Activated CD4-positive, CD25-positive, alpha-beta regulatory T cell treated with anti-CD3 and anti-CD28 coated beads, Interleukin-2, amount 50 U/mL, for 16 hours (primary cell): Measurements from ENCODE around the gene RNPS1.

ENCODE experiments used
- DNase-seq: peaks from one replicate; pipeline ENCODE4 v3.0.0-alpha.2; 2020; ENCODE audit warnings: low read depth, low spot score

Gene RNPS1, protein sequence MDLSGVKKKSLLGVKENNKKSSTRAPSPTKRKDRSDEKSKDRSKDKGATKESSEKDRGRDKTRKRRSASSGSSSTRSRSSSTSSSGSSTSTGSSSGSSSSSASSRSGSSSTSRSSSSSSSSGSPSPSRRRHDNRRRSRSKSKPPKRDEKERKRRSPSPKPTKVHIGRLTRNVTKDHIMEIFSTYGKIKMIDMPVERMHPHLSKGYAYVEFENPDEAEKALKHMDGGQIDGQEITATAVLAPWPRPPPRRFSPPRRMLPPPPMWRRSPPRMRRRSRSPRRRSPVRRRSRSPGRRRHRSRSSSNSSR

DNA sequence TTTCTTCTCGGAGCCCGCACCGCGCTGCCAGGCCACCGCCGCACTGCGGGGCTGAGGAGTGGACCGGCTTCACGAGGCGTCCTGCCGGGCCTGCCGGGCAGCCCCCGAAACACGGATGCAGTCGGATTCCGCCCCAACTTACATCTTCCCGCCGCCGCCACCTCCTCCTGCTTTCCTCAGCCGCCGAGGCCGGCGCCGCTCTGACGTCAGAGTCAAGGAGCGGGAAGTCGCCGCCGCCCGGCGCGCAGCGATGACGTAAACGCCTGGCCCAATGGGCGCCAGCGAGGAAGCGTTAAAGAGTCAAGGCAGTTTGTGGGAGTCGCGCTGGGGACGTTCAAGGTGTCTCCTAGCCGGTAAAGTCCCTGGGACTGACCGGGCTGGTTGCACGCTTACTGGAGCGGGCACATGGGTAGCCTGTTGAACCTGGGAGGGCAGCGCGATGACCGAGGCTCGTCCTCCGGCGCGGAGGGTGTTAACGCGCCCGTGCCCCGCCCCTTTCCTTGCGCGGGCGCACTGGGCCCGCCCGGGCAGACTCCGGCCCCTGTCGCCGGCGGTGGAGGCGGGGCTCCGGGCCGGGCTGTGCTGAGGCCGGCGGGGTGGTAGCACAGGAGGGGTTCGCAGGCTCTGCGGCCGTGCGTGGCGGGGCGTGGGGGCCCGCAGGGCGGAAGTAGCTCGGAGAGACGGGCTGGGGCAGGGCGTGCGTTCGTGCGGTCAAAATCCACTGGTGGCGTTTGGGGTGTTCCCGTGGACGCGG lies at the start of gene RNPS1:
TSS of gene RNPS1 (minus strand) at position 214 of the 754 bp plus-strand sequence. CDS start 3,483 bp downstream, outside the sequence.
- DNase-seq: peak; percentile 91

DNA sequence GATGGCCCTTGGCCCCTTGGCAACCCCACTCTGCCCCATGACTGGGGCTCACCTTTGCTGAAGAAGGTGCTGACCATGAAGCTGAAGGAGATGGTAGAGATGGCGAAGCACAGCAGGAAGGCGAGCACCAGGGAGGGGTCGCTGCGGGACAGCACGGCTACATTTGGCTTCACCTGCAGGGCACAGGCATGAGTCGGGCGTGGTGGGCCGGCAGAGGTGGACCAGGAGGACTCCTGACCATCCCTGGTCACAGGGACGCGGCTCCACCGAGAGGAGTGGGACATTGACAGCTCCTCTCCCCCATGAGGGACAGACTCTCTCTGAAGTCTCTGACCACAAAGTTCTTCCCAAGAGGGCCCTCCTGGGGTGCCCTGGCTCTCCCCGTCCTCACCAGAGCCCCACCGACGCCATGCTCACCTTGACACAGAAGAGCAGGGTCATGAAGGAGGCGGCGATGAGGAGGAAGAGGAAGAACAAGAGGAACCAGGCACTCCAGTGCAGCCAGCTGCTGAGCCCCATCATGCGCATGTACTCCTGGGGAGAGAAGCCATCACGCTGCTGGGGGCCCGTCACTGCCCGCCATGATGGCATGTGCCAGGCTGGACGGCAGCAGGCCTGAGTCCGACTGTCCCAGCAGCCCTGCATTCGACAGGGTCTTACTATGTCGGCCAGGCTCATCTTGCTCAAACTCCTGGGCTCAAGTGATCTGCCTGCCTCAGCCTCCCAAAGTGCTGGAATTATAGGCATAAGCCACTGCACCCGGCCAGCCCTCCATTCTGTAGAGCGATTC lies 49.5 kb upstream of the RNPS1 start:
- no peak for DNase-seq

DNA sequence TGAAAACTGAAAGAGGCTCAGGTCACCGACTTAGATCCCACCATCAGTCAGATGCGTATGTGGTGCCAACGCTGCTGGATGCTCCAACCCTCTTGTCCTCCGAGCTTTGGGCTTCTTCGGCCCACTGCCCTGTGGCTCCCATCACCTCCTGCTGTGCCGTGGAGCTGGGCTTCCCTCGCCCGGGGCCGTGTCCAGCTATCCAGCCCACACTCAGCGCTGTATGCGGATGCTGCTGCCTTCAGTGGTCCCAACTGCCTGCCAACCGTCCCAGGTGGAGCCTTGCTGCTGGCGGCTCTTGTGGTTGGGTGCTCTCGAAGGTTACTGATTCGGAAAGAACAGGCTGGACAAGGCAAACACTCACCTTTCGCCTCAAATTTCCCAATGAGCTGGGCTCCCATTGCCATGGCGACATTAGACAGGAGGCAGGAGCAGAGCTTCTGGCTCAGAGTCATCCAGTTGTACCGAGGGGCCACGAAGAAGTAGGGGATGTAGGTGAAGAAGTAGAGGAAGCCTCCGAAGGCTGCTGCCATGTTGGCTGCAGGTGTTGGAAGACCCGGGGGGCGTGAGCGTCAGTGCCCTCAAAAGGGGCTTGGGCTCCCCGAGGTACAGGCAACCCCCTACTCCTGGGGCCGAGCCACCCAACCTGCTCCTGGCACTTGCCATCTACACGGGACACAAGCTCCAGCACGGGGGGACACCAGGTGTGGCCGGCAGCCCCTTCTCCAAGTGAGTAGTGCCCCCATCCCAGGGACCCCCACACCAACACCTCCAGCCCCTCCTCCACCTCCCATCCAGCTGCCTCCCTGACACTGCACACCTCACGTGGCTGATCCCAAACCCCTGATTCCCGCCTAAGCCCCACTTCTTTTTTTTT lies 40.4 kb upstream of the RNPS1 start:
- DNase-seq: no peak

DNA sequence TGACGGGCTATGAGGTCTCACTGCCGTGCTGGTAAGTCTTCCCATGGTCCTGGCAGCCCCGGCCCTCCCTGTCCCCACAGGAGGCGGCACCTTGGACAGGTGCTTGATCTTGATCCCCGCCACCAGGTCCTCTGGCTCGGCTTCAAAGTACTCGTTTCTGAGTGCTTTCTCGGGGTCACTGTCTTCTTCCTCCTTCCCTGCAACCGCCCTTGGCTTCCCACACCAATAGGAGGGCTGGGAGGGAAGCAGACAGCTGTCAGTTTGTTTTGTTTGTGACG lies 31.9 kb upstream of the RNPS1 start:
- DNase-seq: no peak

DNA sequence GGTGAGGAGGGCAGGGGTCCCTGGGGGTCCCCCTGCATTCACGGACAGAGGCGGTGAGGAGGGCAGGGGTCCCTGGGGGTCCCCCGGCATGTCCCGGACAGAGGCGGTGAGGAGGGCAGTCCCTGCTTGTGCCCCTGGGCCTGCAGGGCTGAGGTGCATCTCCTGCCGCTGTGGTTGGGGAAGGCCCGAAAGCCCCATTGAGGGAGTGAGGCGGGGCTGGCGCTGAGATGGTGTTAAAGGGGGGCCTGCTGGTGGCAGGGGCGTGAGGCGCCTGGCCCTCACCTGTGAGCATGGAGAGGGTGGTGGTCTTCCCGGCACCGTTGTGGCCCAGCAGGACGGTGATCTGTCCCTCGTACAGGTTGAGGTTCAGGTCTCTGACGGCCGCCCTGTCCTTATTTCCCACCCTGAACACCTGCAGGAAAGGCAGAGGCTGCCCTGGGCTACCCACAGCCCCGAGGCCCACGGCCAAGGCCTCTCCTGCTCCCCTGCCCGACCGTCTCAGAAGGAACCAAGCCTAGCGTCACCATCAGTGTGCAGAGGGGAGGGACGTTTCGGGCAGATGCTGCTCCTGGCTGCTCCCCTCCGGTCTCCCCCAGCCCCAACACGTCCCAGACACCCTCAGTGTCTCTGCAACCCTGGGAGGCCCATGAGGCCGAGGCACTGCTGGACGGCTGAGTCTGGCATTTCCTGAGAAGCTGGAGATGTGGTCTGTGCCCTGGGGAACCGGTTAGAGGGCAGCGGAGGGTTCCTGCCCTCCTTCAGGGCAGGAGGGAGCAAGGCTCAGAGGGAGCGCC lies 31.4 kb upstream of the RNPS1 start:
- DNase-seq: no peak

DNA sequence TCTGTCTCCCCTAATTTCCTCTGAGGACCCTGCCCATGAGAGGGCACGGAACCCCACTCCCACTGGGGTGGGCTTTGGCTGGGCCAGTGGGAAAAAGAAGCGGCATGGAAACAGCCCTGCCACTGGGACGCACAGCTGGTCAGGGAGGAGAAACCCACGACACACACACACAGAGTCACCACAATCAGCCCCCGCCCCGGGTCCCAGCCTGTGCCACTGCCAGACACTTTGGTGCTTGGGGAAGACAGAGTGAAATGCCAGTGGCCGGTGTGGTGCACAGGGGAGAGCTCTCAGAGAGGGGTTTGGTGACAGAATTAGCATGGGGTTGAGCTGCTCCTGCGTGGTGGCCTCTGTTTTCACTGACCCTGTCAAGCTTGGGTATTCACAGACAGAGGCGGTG lies 30.7 kb upstream of the RNPS1 start:
- DNase-seq: no peak

DNA sequence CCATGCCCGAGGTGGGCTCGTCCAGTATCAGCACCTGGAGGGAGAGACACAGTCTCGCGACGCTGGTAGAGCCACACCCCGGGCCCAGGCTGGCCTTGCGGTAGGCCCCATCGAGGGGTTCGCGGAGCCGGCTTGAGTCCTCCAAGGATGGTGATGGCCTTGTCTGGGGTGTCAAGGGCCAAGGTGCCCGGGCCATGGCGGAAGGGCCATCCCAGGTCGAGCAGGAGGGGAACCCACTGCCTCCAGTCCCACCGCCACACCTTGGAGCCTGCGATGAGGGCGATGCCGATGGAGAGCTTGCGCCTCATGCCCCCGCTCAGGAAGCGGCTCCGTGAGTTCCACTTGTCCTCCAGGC lies 29.6 kb upstream of the RNPS1 start:
- no peak for DNase-seq

DNA sequence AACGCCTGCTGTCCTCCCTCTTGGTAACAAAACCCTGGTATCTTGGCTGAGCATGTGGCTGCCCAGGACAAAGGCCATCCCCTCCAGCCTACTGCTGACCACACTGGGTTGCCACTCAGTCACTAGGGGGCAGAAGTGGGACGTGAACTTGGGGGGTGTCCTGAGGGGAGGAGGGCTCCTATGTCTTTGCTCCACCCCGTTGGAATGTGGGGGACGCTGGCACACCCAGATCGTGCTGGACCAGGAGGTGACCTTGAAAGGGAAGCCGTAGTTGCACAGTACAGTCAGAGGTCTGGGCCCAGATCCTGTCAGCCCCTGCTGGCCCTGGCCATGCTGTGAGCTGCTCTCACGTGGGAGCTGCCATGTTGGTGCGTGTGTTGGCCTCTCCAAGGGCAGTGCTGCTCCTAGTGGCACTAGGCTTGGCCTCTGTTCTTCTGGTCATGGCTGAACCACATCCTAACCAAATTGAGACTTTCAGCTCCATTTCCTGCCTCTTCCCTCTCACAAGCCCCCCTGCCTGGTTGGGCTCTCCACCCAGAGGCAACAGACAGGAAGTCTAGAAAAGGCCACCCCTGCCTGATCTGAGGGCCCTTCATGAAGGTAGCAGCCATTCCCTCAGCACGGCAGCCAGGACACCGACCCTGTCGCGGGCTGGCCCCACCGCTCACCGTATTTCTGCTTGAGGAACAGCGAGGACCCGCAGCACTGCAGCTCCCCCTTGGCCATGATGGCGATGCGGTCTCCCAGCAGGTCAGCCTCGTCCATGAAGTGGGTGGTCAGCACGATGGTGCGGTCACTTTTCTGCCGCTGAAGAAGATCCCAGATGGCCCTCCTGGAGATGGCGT lies 29.0 kb upstream of the RNPS1 start:
- no peak for DNase-seq

DNA sequence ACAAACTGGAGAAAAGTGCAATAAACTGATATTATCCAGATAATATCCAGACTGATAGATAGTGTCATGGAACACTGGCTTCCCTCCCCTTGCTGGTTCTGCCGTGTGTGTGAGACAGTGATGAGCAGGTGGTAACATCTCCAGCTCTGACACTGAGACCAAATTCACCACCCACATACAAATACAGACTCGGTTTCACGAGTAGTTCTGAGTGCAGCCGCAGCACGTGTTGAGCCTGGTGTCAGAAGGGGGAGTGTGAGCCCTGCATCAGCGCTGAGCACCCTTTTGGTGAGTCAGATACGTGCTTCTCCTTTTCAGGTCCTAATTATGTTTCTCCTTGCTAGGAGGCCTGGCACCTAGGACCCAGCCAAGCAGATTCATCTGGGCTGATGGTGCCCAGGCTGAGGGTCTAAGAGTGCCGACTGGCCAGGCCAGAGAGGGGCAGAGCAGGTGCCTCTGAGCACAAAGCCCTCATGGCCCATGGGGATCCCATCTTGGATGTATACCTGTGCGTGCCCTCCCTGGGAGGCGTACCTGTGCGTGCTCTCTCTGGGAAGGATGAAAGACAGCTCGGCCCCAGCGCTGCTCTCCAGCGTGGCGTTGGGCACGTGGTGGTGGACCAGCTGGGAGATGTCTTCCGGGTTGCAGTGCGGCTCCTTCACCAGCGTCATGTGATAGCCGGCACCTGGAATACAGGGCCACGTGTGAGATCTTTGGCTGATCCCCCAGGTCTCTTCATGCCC lies 27.3 kb upstream of the RNPS1 start:
- DNase-seq: no peak

DNA sequence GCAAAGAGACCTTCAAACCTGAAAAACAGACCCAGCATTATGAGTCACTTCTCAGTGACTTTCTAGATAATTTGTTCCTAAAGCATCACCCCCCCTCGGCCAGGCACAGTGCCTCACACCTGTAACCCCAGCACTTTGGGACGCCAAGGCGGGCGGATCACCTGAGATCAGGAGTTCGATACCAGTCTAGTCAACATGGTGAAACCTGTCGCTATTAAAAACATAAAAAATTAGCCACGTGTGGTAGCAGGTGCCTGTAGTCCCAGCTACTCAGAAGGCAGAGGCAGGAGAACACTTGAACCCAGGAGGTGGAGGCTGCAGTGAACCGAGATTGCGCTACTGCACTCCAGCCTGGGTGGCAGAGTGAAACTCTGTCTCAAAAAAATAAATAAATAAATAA lies 24.3 kb upstream of the RNPS1 start:
- DNase-seq: no peak

DNA sequence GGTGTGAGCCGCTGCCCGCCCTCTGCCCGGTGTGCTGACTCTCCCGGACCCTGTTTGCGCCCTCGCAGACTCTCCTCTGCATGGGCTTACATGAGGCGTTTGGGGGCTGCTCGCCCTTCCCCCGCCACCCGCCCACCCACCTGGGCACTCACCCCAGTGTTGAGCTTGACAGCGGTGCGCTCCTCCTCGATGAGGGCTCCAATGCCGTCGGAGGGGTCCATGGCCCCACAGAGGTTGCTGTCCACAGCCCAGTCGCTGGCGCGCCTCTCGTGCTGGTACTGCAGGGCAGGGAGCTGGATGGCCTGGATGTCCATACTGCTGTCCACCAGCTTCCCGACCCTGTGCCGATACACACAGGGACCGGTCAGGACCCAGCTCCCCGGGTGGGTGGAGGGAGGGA lies 21.4 kb upstream of the RNPS1 start:
- DNase-seq: no peak

DNA sequence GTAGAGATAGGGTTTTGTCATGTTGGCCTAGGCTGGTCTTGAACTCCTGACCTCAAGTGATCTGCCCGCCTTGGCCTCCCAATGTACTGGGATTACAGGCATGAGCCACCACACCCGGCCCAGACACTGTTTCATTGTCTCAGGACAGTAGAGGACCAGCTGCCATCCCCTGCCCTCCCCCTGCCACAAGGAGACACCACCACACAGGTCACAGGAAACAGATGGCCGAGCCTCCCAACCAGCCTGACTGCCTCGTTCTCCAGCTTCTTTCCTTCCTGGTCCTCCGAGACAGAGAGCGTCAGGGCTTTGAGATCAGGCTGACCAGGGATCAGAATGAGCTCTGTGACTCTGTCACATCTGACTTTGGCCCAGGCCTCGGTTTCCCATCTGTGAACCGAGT lies 20.8 kb upstream of the RNPS1 start:
- no peak for DNase-seq

DNA sequence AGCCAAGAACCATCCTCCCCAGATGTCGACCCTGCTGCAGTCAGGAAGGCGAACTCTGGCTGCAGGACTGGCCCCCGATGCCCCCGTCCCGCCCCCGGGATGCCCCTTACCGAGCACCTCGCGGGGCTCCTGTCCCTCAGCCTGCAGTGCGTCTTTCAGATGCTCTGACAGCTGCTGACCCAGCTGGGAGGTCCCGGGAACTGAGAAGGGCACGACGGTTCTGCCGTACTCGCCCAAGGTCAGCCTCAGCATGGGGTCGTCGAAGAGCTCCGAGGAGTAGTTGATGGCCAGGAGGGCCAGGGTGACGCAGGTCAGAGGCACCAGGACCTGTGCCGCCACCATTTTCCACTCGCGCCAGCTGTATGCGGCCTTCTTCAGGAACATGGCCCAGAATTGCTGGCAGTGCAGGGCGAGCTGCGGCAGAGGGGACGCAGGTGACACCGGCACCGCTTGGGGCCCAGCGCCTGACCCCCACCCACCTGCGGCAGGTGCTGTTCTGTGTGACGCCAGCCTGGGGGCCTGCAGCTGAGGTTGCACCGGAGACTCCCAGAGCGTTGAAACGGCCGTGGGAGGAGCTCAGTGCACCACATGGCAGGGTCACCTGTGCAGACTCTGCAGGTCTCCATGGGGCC lies 20.1 kb upstream of the RNPS1 start:
- no peak for DNase-seq

DNA sequence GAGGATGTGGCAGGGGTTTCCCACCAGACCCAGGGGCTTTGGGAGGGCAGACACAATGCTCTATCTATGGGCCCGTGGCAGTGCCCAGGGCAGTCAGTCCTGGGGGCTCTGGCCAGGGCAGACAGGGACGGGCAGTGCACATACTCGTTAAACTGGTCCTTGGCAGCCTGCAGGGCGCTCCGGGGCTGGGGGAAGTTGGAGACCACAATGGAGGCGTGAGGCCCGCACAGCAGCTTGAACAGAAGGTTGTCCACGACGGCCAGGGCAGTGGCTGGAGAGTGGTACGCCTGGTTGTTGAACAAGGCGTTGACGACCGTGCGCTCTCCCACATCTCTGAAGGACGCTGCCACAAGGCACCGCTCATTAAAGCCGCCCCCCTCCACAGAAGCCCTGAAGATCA lies 18.6 kb upstream of the RNPS1 start:
- DNase-seq: no peak

DNA sequence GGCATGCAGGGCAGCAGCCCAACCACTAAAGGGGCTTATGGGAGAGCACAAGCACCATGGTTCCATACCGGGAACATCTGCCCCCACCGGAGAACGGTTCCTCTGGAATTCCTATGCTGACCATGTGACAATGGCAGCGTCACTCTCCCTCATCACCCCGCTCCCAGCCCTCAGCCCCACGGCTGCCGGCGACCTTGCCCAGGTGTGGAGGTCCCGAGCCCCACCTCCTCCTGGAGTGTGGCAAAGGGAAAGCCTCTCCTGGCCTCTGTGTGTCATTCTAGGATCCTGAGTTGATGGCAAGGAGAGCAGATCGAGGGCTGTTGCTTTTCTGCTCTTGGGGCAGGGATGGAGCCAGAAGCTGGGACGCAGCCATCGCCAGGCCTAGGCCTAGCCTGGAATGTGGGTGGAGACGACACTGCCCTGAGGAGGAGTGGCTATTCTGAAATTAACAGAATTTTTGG lies 17.8 kb upstream of the RNPS1 start:
- DNase-seq: no peak

DNA sequence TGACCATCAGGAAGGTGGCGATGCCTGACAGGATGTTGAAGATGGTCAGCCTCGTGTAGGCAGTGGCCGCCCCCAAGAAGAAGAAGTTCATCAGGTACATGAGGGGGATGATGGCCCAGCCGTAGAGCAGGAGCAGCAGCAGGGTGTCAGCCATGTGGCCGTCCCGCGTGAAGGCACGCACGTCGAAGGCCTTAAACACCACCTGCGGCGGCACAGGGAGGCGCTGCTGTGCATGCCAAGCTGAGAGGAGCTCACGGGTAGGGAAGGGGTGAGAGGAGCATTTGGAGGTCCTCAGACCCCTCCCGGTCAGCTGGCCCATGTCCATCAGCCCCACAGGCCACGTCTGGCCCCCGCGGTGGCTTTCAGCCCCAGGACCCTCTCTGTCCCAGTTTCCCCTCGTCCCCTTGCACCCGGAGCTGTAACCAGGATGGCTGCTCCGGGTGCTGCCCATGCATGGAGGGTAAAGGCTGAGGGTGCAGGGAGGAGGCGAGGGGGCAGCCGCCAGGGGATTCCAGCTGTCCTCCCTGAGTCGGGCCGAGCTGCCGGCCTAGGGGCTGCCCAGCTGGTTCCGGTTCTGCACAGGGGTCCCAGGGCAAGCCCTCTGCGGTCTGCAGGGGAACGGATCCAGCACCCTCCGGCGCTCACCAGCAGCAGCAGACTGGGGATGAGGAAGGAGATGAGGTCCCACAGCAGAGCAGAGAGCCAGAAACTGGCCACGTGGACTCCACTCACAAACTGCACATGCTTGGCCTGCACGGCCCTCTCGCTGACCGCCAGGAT lies 17.1 kb upstream of the RNPS1 start:
- no peak for DNase-seq

DNA sequence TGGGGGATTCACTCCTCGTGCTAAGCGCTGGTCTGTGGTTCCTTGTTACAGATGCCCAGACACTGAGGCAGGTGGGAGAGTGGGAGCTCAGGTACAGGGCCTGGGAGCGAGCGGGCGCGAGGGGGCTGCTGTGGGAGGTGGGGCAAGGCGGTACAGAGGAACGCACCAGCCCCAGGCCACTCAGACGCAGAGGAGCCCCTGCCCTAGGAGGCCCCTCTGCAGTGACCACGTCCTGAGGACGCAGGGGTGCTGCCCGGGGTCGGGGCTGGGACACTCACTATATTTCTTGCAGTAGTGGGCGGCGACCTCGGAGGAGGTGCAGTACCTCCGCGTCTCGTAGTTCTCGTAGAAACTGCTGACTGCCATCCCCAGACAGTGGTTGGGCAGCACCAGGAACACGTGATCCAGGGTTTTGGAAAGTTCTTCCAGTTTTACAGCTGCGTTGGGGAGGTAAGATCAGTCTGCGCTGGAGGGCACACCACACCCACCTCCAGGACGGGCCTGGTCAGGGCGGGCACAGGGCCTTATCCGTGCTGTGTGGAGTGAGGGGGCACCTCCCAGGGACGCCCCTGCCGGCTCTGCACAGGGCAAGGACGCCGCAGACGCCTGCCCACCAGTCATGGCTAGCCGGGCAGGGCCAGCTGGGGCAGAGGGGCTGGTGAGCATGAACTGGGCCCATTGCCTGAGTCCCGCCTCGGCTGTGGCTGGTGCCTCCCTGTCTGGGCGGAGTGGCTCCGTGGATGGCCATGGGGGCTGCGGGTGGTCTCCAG lies 16.3 kb upstream of the RNPS1 start:
- DNase-seq: no peak
